ENCODE results near the gene OPTC.

DNA sequence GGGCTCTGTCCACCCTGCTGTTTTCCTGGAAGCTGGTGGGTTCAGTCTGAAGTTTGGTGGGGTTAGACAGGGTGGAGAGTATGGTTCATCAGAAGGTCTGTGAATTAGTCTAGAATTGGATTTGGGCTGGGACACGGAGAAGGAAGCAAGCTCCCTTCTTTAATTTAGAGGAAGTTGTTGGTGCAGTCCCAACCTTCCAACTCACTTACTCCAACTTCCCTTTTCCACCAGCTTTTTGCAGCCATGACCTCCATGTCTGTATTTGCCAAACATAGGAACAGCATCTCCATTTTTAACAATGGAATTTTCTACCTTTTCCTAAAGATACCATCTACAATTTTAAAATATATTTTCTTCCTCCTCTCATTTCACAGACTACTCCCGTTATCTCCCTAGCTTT, 46.8 kb upstream of the OPTC start:
- TF ChIP-seq POU6F1 (CRISPR knock-in tag; IDR thresholded peaks at IDR 0.05; ENCODE audit: borderline replicate concordance, low read depth) (no peak), ZFP30 (CRISPR knock-in tag; IDR thresholded peaks at IDR 0.05) (no peak), ESRRG (CRISPR knock-in tag; IDR thresholded peaks at IDR 0.05) (no peak), TCF4 (CRISPR knock-in tag; IDR thresholded peaks at IDR 0.05; ENCODE audit: borderline replicate concordance) (no peak), ZFP3 (CRISPR knock-in tag; IDR thresholded peaks at IDR 0.05) (no peak), ISL1 (CRISPR knock-in tag; IDR thresholded peaks at IDR 0.05) (no peak), GLIS3 (CRISPR knock-in tag; IDR thresholded peaks at IDR 0.05) (no peak), PATZ1 (CRISPR knock-in tag; IDR thresholded peaks at IDR 0.05; ENCODE audit: borderline replicate concordance) (no peak)
- TF ChIP-seq, protein P1, sequence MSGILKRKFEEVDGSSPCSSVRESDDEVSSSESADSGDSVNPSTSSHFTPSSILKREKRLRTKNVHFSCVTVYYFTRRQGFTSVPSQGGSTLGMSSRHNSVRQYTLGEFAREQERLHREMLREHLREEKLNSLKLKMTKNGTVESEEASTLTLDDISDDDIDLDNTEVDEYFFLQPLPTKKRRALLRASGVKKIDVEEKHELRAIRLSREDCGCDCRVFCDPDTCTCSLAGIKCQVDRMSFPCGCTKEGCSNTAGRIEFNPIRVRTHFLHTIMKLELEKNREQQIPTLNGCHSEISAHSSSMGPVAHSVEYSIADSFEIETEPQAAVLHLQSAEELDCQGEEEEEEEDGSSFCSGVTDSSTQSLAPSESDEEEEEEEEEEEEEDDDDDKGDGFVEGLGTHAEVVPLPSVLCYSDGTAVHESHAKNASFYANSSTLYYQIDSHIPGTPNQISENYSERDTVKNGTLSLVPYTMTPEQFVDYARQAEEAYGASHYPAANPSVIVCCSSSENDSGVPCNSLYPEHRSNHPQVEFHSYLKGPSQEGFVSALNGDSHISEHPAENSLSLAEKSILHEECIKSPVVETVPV (CRISPR knock-in tag; IDR thresholded peaks at IDR 0.05), result no peak

All from SK-N-SH treated with all-trans-retinoic acid at 6 μM for 48 hours (cell line).